ENCODE data around the gene ACKR2.

- TF ChIP-seq POLR2A (IDR thresholded peaks at IDR 0.05) (no peak), CTCF (IDR thresholded peaks at IDR 0.05) (no peak)
Measured at GRCh38 chr3:42855219-42855546, 45.9 kb downstream of the ACKR2 start.
